OCI-M2 (cell line): Measurements from ENCODE around the gene SLAMF1.
"Not testable (repeated sequence)": the region's sequence is repeated elsewhere in the genome, so short reads cannot be mapped to it uniquely, and the experiment has no call there.

Experiments used
- DNase-seq: peaks from one replicate; lab custom pipeline; 2025; ENCODE audit not compliant: unreplicated experiment; lab: John Stamatoyannopoulos, UW

SLAMF1 gene

GRCh38 chr1:160640359-160641123, 6.3 kb downstream of the SLAMF1 start:
- DNase-seq, result no peak

GRCh38 chr1:160639652-160640051, 7.2 kb downstream of the SLAMF1 start:
- no peak for DNase-seq

GRCh38 chr1:160638926-160639325, 7.9 kb downstream of the SLAMF1 start:
- no peak for DNase-seq

- DNase-seq, result no peak
These were observed 8.3 kb downstream of the SLAMF1 start for GRCh38 chr1:160638540-160638857.

- no peak for DNase-seq
These were observed 8.9 kb downstream of the SLAMF1 start for GRCh38 chr1:160637821-160638539.

- DNase-seq, result no peak
These were observed 9.8 kb downstream of the SLAMF1 start for GRCh38 chr1:160637065-160637464.

- no peak for DNase-seq
These were observed 10.3 kb downstream of the SLAMF1 start for GRCh38 chr1:160636547-160636946.

- DNase-seq, result no peak
These were observed 10.8 kb downstream of the SLAMF1 start for GRCh38 chr1:160636076-160636475.

GRCh38 chr1:160634543-160635491, 12.0 kb downstream of the SLAMF1 start:
- DNase-seq, result no peak

- DNase-seq, result no peak
These were observed 13.4 kb downstream of the SLAMF1 start for GRCh38 chr1:160633330-160633903.

- no peak for DNase-seq
These were observed 14.7 kb downstream of the SLAMF1 start for GRCh38 chr1:160631983-160632625.

GRCh38 chr1:160630523-160631451, 16.1 kb downstream of the SLAMF1 start:
- DNase-seq, result no peak

GRCh38 chr1:160629286-160630210, 17.3 kb downstream of the SLAMF1 start:
- DNase-seq, result no peak

- no peak for DNase-seq
These were observed 18.0 kb downstream of the SLAMF1 start for GRCh38 chr1:160628799-160629263.

GRCh38 chr1:160627677-160628289, 19.1 kb downstream of the SLAMF1 start:
- not testable (repeated sequence) for DNase-seq

- DNase-seq, result peak; percentile 37
These were observed 20.1 kb downstream of the SLAMF1 start for GRCh38 chr1:160626509-160627342.
